Peyer's patch (tissue), 4 donors: ENCODE results near the gene FAM184B.

Experiments
- CTCF ChIP-seq, 6 experiments: fragments of 450-650 bp in 4 of 6; fragments of 200-600 bp in 2 of 6; sonication (generic) in 1 of 6; IDR thresholded peaks; one replicate each; pipeline ENCODE4 v1.5.1; 2017 to 2019; ENCODE audit warnings: antibody characterized with exemption in 6 of 6, mild to moderate bottlenecking in 3 of 6, moderate library complexity in 1 of 6
- POLR2A ChIP-seq, 2 donors: fragments of 450-650 bp; IDR thresholded peaks; one replicate each; pipeline ENCODE4 v1.5.1; 2017; ENCODE audit warnings: antibody characterized with exemption in 2 of 2, mild to moderate bottlenecking in 2 of 2, moderate library complexity in 2 of 2

GRCh38 chr4:17698116-17698515, 83.3 kb downstream of the FAM184B start:
- no peak for TF ChIP-seq POLR2A (IDR thresholded peaks at IDR 0.05)
- no peak for TF ChIP-seq CTCF (IDR thresholded peaks at IDR 0.05)
